ENCODE measurements around the gene HS6ST3.

The HS6ST3 gene

DNA sequence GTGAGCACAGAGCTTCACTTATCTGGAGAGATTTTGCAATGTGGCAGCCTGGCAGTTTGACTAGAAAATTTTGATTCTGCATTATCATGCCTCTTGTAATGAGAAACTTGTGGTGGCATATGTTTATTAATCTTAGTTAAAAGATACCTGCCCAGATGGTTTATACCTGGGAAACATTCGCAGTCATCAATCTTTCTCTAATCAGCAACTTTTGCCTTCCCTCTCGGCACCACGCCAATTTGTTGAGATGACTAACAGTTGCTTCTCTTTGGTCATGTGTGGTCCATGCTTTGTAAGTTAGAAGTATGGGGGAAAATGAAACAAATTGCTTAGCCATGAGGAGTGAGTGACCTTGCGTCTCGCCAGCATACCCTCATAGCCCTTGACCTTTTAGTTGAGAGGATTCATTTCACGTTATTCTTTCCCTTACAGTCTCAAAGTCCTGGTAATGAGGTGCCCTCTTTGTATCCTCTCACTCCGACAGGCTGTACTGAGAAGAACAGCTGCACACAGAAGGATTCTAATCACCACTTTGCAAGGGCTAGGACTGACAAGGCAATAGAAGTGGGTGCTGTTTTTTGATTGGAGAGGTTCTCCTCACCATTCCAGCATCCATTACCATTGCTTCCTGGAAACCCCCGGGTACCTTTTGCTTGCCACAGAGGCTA is 703.0 kb downstream of the HS6ST3 start:
- no peak for DNase-seq (ENCODE audit: low spot score)

DNA sequence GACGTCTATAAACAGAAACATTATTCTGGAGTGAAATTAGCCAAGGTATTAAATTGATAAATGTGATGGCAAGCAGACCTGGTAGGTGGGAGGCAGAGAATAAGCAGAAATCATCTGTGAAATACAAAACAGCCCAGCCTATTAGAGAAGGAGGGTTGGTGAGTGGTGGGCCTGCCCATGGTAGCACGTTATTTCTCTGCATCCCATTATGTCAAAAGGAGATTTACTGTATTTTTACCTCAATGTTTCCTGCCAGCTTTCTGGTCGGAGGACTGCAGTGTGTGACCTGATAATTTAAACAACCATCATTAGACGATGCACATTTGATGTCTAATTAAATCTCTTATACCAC is 703.5 kb downstream of the HS6ST3 start:
- no peak for DNase-seq (ENCODE audit: low spot score)

DNA sequence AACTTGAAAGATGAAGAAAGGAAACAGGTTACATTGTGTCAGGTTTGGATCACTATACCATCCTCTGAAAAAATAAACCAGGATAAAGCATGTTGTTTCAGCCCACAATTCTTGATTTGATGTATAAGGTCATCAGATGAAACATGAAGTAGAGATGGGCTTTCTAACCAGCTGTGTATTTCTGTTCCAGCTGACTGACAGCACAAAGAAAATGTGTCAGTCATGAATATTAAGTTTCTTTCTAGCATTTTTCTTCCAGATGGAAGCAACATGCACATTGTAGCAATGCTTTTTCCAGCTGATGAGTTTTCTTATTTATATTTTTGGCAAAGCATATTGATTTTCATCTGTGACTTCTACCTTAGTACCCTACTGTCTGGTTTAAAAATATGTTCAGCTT is 704.8 kb downstream of the HS6ST3 start:
- no peak for DNase-seq (ENCODE audit: low spot score)

DNA sequence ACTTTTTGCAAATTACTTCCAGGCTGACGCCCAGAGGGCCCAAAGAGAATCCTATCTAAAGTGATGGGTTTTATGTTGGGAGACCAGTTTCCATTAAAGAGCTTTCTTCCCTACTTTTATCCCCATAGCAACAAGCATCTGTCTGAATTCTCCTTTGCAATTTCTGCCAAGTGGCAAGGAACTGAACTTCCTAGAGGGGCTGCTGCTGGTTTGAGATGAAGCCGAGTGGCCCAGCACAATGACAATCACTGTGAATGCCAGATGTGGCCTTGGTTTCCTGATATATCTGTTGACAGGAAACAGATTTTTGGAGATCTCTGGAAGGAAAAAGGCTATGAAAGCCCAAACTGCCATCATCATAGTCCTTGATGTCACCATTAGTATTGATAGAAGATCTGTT is 705.8 kb downstream of the HS6ST3 start:
- DNase-seq (ENCODE audit: low spot score): no peak

DNA sequence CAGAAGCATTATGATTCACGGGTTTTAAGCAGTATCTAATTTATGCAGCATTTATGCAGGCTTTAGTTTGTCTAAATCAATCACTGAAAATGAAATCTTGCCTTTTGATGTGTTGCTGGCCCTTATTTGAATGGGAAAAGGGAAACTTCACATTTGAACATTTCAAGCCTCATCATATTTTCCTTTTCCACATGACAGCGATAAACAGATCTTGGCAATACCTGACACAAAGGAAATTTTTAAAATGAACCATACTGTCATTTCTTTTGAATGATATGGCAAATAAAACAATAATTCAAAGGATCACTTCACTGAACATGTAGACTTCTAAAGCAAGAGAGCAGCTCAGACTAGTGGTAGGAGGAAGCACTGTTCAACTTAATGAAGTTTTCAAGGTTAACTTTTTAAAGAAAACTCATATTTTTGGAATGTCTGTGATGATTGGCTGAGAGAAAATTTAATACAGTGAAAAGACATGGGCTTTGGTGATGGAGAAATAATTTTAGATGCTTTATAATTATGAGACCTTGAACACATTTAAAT is 706.3 kb downstream of the HS6ST3 start:
- no peak for DNase-seq (ENCODE audit: low spot score)

DNA sequence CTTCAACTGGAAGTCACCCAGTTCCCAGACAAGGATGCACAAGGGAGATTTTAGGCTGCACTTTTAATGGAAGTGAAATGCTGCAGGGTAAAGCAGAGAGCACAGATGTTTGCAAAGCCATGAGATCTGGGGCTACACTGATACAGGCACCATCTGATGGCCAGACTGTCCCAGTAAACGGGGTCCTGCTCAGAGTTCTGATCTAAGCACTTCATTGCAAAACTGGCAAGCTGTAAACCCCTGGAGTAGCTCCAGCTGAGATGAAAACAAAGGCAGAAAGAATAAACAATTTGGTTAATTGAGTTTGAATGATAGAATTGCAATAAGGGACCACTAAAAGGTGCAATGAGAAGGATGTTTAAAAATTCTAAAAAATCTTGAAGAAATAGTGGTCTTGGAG is 707.2 kb downstream of the HS6ST3 start:
- DNase-seq (ENCODE audit: low spot score): no peak

DNA sequence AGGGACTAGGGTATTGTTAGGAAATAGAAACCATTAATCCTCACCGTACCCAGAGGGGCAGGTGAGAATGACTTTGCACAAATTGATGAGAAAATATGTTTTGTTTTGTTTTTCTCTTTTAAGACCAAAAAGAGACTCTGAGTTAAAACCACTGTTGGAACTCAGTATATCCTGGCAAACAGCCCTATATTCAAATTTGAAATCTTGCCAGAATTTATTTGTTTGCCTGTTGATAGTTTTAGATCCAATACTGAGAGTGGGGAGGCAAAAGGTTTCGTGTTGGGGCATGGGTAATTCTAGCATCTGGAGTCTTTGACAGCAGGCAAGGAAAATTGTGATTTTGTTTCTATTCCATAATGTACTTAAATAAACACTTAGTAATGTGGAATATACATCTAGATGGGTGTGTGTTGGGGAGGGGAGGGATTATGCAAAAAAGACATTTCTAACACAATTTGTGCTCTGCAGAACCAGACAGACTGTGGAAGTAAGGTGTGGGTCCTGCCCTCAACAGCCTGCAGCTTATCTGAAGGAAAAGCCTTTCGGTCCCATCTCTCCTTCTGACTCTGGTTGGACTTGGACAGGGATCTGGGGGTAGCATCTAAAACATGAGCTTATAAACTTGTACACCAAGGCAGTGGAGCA is 713.7 kb downstream of the HS6ST3 start:
- DNase-seq (ENCODE audit: low spot score): no peak

DNA sequence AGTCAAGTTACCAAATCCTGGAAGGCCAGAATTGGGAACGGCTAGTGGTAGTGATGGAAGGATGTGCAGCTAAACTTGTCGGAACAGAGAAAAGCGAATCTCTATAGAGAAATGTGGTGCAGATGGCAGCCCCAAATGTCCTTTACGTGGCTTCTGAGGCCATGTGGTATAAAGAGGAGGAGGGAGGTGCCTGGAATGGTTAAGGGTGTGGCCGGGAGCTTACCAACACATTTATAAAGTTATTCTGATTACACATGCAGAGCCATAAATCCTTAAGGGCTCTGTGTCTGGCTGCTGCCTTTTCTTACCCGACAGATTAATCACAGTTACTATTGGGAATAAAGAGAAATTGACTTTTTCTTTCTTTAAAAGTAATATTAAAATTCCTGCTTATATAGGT is 714.3 kb downstream of the HS6ST3 start:
- no peak for DNase-seq (ENCODE audit: low spot score)

DNA sequence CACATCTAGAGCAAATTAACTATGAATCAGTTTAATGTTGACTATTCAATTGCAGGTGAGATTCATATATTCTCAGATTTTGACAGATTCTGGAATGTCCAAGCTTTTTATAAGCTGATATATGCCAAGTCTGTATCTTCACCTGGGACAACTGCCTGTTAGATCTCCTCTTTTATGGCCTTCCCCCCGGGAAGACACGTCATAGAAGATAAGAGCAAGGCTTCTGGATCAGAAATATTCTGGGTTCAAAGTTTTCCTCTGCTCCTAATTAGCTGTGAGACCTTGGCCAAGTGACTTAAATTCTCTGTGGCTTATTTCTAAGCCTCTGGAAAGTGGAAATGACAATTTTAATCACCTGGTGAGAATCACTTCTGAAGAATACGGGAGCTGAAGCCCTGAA is 716.8 kb downstream of the HS6ST3 start:
- DNase-seq (ENCODE audit: low spot score): no peak

DNA sequence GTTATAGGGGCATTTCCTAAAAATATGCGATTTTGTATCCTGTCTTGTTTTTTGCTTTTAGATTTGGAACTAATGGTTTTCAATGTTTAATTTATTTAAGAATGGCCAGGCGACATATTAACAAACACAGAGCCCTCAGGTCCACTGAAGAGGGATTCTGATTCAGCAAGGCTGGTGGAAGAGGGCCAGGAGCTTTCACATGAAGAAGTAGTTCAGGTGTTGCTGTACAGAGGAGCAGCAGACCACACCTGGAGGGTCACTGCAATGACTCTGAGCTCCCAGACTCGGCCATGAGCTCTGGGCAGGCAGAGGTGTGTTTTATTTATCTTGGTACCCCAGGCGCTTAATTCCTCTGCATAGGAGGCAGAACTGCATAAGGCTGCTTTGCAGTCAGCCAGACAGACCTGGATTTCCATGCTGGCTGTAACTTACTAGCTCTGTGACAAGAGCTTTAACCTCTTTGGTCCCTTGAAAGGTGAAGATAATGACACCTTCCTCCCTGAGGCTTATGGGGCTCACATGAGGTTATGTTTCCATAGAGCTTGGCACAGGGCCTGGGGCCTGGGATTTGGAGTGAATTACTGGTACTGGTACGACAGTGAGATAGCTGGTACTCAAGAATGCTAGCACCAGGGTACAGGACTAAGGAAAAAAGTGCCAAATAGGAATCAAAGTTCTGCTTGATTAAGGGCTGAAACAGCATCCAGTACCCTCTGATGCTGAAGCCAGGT is 719.6 kb downstream of the HS6ST3 start:
- DNase-seq (ENCODE audit: low spot score): no peak

DNA sequence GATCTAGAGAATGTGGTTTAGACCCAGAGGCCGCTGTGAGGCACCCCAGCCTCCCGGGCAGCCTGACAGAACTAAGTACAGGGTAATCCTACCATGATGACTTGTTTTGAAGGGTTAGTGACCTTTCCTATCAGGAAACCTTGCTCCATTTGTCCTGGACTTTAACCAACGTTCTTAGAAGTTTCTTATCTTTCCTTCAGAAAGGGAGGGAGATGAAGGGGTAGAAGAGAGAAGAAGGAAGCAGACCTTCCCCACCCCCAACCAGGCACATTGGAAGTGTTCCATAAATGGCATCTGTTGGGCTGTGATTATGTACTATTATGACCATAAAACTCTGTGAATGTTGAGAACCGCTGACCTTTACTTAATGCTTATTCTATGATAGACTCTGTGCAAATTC is 720.2 kb downstream of the HS6ST3 start:
- no peak for DNase-seq (ENCODE audit: low spot score)

DNA sequence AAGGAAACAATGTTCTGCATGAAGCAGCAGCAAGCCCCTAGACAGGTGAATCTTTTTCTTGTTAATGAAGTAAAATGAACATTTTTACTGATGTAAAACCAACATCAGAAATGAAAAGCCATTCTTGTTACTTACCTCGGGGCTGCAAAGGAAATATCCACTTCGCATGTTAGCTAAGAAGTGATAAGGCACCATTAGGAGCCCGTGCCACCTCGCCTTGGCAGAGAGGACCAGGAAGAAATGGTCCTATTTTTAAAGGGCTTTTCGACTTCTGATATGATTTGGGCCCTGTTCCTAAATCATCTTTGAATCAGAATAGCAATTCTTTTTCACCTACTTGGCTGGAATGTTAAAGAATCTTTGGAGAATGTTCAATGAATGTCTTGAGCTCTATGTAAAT is 721.1 kb downstream of the HS6ST3 start:
- DNase-seq (ENCODE audit: low spot score): no peak

DNA sequence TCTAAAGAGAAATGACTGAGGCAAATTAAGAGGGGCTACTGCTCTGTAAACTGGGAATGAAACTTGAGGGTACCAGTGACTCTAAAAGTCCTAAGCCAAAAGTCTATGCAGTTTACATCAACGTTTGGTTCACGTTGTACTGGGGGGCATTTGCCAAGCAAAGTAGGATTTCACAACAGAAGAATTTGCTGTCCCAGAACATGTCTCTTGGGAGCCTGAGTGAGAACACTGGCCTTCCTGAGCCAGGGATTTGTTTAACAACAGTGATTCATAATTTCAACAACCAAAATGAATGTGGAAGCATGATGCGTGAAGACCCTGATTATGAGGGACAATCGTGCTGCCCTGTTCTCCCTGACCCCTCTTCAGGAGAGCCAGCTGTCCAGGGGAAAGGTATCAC is 726.4 kb downstream of the HS6ST3 start:
- DNase-seq (ENCODE audit: low spot score): no peak

DNA sequence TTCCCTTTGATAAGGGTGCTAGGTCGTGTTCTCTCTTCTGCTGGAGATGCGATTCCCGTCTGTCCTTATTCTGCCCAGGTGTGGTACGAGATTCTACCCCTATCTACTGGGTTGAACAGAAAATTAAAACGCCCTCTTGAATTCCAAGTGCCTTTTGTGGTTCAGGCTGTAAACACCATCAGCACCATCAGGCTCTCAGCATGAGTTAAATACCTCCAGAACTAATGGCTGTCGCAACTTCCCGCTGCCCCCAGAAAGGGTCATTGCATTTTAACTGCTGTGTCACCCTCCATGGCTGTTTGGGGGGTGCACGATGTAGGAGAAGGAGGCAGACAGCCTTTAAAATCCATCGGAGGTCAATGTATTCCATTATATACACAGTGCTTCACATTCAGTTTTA is 727.0 kb downstream of the HS6ST3 start:
- no peak for DNase-seq (ENCODE audit: low spot score)

DNA sequence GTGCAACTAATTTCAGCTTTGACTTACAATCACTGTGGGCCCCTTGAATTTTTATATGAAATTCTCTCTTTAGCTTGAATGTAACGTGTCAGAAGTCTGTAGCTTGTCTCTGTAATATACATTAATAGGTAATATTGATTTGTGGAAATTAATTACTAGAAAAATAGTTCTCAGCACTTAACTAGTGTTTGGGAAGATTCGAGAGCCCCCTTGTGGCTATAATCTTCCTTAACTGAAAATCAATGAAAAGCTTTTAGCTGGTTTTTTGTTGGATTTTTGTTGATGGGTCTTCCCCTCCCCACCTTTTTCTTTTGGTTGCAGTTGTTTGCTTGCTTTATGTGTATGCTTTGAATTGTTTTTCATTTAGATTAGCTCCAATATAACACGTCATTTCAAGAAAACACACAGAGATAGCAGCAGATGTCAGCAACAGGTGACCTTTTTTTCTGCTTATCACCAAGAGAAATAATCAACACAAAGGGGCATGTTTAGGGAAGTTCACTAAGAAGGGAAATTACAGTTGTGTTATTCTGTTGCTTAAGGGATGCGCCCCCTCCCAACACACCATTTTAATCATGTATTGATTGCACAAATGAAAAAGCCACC is 727.5 kb downstream of the HS6ST3 start:
- no peak for DNase-seq (ENCODE audit: low spot score)

DNA sequence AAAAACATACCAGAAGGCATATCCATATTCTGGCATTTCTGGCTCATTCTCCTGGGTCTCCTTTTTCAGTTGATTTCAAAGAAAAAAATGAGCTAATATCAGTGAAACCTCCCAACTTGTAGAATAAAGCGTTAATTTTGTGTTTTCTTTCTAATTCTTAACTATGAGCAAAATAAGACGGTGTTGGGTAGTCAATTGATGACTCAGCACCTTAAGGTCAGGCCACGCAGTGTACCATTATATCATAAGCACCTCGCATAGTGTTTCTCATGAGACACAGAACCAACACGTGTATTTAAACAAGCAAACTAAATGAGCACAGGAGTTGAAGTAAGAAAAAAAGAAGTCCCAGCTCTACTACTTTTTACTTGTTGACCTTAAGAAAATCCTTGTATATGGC is 729.5 kb downstream of the HS6ST3 start:
- DNase-seq (ENCODE audit: low spot score): no peak

DNA sequence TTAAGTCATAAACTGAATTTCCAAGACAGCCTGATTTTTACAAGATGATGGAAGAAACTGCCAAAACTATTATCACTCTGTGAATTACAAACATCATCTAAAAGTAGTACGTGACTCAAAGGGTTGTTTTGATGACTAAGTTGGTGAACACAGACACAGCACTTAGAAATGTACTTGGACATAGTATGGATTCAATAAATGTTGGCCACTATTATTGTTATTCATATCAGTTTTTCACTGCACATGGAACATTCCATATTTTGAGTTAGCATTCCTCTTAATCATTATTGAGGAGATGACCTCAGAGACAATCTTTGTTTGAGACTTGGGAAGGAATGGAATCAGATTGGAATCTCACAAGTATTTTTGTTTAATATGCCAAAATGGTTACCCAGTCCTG is 731.5 kb downstream of the HS6ST3 start:
- DNase-seq (ENCODE audit: low spot score): no peak

DNA sequence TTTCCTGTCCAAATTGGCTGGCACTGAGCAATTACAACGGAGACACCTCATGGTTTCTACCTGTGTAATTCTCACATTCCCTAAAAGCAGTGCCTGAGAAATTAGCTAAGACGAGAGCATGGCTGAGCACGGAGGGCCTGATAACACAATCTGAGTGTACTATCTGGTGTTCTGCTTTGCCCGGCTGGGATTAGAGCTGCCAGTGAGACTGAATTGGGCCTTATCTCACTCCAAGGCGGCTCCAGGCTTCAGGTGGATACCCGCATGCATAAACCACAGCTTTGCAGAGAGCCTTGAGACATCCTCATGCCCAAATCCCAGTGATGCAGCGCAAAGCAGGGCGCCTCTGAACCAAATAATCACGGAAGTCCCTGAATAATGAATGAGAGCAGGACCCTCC is 732.1 kb downstream of the HS6ST3 start:
- DNase-seq (ENCODE audit: low spot score): no peak

DNA sequence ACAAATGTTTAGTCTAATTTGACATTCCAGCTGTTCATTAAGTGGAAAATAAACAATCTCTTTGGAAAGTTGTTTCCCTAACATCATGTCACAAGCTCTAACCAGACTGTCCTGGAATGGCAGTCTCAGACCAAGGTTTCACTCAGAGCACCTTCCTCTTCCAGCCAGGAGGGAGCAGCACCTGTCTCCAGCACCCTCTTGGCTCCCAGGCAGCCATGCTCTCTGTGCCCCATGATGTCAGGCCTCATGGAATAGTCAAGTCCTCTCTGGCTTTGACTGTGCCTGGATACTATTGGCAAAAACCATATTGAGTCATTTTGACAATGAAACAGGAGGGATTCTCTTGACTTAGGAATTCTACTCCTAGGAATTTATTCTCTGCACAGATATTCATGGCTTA is 733.0 kb downstream of the HS6ST3 start:
- DNase-seq (ENCODE audit: low spot score): peak; percentile 5

DNA sequence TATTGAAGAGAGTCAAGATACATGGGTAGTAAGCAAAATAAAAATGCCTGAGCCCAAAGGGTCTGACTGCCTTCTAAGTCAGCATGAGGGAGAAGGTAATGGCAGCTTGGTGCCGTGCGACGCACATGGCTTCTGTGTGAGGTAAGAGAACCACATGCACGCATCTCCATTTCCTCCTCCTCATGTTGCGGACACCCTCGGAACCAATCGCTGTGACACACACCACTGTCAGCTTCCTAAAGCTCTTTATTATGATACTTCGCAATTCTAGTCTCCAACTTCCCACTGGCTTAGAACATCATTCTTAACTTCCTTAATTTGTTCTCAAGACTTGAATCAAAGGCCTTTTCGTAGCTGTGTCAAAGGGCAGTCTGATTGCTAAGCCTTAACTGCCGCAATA is 734.2 kb downstream of the HS6ST3 start:
- no peak for DNase-seq (ENCODE audit: low spot score)

DNA sequence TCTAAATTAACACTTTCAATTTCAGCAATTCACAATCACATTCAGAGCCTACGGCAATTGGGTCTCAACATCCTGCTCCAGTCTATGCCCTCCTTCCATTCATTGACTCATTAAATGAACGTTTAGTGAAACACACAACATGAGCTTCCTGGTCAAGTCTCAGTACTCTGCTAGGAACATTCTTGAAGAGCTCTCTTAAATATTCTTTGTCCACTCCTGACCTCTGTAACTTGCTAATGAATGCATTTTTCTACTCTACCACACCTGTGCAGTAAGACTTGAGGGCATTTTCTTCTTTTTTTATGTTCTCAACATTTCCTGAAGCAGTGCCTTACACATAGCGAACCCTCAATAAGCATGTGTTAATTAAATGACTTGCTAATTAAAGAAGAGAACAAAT is 735.7 kb downstream of the HS6ST3 start:
- no peak for DNase-seq (ENCODE audit: low spot score)

DNA sequence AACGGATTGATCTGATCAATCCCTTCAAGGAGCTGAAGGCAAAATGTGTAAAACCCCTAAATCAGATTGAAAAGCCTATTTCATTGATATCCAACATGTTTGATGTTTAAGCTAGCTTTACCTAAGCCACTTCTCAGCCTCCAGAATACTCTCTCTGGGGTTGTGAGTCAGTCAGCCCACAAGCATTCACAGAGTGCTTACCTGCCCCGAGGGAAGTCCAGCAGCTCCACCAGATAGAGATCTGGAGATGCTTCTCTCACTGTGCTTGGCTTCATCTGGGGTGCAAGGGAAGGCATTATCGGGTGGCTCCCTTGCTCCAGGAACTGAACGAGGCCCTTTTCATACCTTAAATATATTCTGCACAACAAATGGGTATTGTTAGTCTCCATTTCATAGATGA is 744.7 kb downstream of the HS6ST3 start:
- no peak for DNase-seq (ENCODE audit: low spot score)

DNA sequence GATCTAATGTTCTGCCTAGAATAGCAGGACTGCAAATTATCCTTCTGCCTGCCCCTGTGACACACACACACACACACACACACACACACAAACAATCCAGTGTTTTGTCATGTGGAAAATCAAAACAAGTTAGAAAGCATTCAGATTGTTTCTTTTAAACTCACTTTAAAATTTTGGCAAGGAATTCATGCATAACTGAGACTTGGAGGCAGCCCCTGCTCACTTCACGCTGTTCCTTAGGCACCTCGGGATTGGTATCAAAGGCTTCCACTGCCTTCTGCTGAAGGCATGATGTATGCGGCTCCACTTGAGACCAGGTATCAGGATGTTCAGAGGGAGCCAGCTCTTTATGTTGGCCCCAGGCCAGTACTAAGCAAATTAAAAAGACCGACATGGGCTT is 745.6 kb downstream of the HS6ST3 start:
- DNase-seq (ENCODE audit: low spot score): no peak

Data from AG08396 (cell line).